HL-60 (cell line): Measurements from ENCODE around the gene SCPEP1.

Source experiments
- CTCF ChIP-seq: IDR thresholded peaks from one replicate; pipeline ENCODE4 v1.5.1; 2011; ENCODE audit warnings: low read length, control low read depth, inconsistent platforms; ENCODE audit not compliant: insufficient read depth
- GABPA ChIP-seq: IDR thresholded peaks from 2 replicates; pipeline ENCODE4 v1.6.1; 2012; ENCODE audit warnings: low read depth
- REST ChIP-seq: IDR thresholded peaks from 2 replicates; pipeline ENCODE4 v1.6.1; 2012; ENCODE audit warnings: low read depth; ENCODE audit not compliant: insufficient replicate concordance

GRCh38 chr17:57037411-57037810, 59.5 kb downstream of the SCPEP1 start:
- no peak for TF ChIP-seq CTCF
- TF ChIP-seq REST = no peak
- no peak for TF ChIP-seq GABPA
